ENCODE results near the gene GALNT10. TPM values are rescaled to one million over a fixed set of nuclear protein-coding genes. Genes with fewer than 3 reads are reported as not detected.

Gene GALNT10
- total RNA-seq, 1 donor from 2014 or later = 39.8 TPM

DNA sequence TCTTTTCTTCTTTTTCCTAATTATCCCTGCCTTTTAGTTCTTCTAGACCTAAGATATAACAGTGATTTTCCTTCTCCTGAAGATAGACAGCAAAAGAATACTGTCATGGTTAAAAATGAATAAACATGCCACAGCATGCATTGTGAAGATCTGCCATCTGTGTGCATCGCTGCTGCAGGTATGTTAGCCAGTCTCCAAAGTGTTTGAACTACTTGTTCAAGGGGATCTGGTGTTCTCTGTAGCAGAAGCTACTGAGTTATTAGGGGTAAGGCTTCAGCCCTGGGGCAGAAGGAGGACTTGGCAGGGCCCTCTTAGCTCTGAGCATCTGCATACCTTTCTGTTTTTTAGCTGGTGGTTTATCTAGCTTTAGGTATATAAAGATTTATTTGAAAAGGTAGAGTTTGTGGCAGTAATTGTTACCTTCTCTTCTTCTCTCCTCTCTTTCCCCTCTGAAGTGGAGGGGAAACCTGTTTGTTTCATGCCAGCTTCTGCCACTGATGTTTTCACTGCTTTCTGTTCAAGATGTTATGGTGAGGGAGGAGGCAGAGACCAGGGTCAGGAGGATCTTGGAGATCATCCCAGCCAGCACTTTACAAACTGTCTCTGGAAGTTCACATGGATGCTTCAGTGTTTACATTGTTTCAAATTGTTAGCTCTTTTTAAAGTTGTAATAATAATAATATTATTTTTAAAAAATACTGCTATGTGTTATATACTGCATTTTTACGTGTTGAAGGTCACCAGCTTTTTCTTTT is 25.2 kb downstream of the GALNT10 start:
- no peak overlapping the region for H3K27ac Mint-ChIP-seq (ENCODE audit: unreplicated experiment)
- no peak overlapping the region for H3K4me3 Mint-ChIP-seq
- TF ChIP-seq, protein P1, sequence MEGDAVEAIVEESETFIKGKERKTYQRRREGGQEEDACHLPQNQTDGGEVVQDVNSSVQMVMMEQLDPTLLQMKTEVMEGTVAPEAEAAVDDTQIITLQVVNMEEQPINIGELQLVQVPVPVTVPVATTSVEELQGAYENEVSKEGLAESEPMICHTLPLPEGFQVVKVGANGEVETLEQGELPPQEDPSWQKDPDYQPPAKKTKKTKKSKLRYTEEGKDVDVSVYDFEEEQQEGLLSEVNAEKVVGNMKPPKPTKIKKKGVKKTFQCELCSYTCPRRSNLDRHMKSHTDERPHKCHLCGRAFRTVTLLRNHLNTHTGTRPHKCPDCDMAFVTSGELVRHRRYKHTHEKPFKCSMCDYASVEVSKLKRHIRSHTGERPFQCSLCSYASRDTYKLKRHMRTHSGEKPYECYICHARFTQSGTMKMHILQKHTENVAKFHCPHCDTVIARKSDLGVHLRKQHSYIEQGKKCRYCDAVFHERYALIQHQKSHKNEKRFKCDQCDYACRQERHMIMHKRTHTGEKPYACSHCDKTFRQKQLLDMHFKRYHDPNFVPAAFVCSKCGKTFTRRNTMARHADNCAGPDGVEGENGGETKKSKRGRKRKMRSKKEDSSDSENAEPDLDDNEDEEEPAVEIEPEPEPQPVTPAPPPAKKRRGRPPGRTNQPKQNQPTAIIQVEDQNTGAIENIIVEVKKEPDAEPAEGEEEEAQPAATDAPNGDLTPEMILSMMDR (conservative IDR thresholded peaks at IDR 0.05) = no peak

DNA sequence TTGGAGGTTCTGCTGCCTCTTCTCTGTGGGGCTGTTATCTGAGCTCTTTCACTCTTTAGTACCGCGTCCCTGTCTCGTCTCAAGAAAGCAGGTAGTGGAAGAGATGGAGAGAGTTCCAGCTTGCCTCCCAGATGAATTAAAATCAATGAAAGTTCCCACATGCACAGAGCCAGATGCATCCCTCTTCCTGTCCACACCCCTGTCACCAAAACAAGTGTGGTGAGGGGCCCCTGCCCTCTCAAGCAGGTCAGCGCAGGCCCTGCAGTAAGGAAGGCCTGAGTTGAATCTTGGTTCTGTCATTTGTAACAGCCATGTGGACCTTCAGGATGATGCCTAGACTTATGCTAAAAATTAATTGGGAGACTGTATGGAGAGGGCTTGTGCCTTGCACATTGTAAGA is 26.9 kb downstream of the GALNT10 start:
- TF ChIP-seq, protein P1 (conservative IDR thresholded peaks at IDR 0.05) = no peak
- Mint-ChIP-seq H3K27ac (ENCODE audit: unreplicated experiment) (peak overlapping the region; percentile 78), H3K9me3 (no peaks in the 10 kb centered on the region), H3K4me3 (no peak overlapping the region), H3K4me1 (peaks cover 49% of the 10 kb centered on the region), H3K27me3 (ENCODE audit: low read depth) (no peaks in the 10 kb centered on the region), H3K36me3 (ENCODE audit: low read depth) (no peaks in the 10 kb centered on the region)
- no peak for DNase-seq (ENCODE audit: low read depth, low spot score)

More for the DNA sequence above, 25.2 kb downstream of the GALNT10 start:
- H3K27me3 Mint-ChIP-seq (ENCODE audit: low read depth) = no peaks in the 10 kb centered on the region
- no peak for DNase-seq (ENCODE audit: low read depth, low spot score)
- H3K9me3 Mint-ChIP-seq = no peaks in the 10 kb centered on the region
- peaks cover 34% of the 10 kb centered on the region for H3K4me1 Mint-ChIP-seq
- H3K36me3 Mint-ChIP-seq (ENCODE audit: low read depth) = peaks cover 3% of the 10 kb centered on the region

DNA sequence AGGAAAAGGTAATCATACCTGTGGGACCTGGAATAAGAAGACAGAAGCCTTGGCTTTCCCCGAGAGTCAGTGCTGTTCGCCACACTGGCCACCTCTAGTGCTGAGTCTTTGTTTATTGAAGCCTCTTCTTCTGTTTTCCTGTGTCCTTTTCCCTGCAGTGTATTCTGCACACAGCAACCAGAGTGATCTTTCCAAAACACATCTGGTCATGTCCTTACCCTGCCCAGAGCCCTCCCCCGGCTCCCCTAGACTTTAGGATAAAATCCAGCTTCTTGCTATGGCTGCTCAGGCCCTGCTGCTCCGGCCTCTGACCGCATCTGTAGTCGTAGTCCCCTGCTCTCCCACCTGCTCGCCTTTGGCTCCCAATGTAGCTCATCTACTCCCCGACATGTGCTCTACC is 28.3 kb downstream of the GALNT10 start:
- H3K4me1 Mint-ChIP-seq = peaks cover 49% of the 10 kb centered on the region
- no peak overlapping the region for H3K27ac Mint-ChIP-seq (ENCODE audit: unreplicated experiment)
- no peaks in the 10 kb centered on the region for H3K9me3 Mint-ChIP-seq
- H3K27me3 Mint-ChIP-seq (ENCODE audit: low read depth) = no peaks in the 10 kb centered on the region
- TF ChIP-seq, protein P1 (conservative IDR thresholded peaks at IDR 0.05) = no peak
- H3K4me3 Mint-ChIP-seq = no peak overlapping the region
- no peak for DNase-seq (ENCODE audit: low read depth, low spot score)
- H3K36me3 Mint-ChIP-seq (ENCODE audit: low read depth) = no peaks in the 10 kb centered on the region

DNA sequence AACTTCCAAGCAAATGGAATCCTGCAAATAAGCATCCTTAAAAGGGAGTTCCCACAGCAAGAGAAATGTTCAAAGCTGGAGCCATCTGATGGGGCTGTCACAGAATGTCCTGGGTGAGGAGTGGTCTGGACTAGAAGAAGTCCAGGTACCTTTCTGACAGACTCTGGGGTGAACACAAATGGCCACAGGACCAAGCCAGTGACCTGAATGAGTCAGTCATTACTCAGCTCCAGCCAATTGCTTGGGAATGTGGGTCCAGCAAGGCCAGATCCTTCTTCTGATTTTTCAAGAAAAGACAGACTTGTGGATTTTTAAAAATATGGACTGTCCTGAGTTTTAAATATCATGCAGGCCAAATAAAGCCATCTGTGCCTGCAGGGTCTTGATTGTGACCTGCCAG is 30.1 kb downstream of the GALNT10 start:
- H3K27ac Mint-ChIP-seq (ENCODE audit: unreplicated experiment) = no peak overlapping the region
- no peaks in the 10 kb centered on the region for H3K27me3 Mint-ChIP-seq (ENCODE audit: low read depth)
- TF ChIP-seq, protein P1 (conservative IDR thresholded peaks at IDR 0.05) = no peak
- no peak for DNase-seq (ENCODE audit: low read depth, low spot score)
- H3K4me3 Mint-ChIP-seq = no peak overlapping the region
- H3K9me3 Mint-ChIP-seq = peaks cover 1% of the 10 kb centered on the region
- peaks cover 1% of the 10 kb centered on the region for H3K36me3 Mint-ChIP-seq (ENCODE audit: low read depth)
- peaks cover 46% of the 10 kb centered on the region for H3K4me1 Mint-ChIP-seq

DNA sequence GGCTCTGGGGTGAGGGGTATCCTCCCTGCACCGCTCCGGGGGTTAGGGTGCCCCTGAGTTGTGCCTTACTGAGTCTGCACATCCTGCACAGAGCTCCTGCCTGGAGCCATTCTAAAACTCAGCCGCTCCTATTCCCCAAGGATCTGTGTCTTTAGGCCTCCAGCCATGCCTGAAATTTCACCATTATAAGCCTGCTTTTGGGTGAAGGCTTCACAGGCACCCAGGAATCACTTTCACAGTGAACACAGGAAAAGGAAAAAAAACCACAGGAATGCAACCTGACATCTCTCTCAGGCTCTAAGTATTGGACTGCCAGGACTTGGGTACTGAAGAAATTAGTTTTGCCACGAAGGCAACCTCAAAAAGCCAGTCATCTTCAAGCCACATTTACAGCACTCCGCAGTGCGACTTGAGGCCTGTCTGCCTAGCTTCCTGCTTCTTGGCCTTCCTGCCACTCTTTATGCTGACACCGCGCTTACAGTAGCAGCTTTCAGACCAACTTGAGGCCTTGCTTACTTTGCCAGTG is 30.9 kb downstream of the GALNT10 start:
- peak overlapping the region; percentile 8 for H3K4me3 Mint-ChIP-seq

More for the DNA sequence above, 30.9 kb downstream of the GALNT10 start:
- peak overlapping the region; percentile 88 for H3K27ac Mint-ChIP-seq (ENCODE audit: unreplicated experiment)
- peaks cover 3% of the 10 kb centered on the region for H3K36me3 Mint-ChIP-seq (ENCODE audit: low read depth)
- H3K4me1 Mint-ChIP-seq = peaks cover 42% of the 10 kb centered on the region
- no peaks in the 10 kb centered on the region for H3K27me3 Mint-ChIP-seq (ENCODE audit: low read depth)
- TF ChIP-seq, protein P1 (conservative IDR thresholded peaks at IDR 0.05) = no peak
- H3K9me3 Mint-ChIP-seq = peaks cover 6% of the 10 kb centered on the region
- DNase-seq (ENCODE audit: low read depth, low spot score) = no peak

All from neural crest cell (in vitro differentiated cells).